DND-41 (cell line): ENCODE results near the gene COPS8.

Source experiments
- ATAC-seq: fragments of 200-7000 bp; cut with Tn5 transposase; 3 replicates; pipeline ENCODE4 v1.9.1; 2021; ENCODE audit warnings: low read depth; ENCODE audit not compliant: insufficient read depth
- DNase-seq: peaks from one replicate; pipeline ENCODE4 v3.0.0-alpha.2; 2020
- H2AFZ ChIP-seq: 2 replicates; pipeline ENCODE4 v1.6.0; 2012; ENCODE audit warnings: low read depth, low read length
- H3K27ac ChIP-seq: 2 replicates; pipeline ENCODE4 v1.5.1; 2012; ENCODE audit warnings: low read length, inconsistent platforms
- H3K27me3 ChIP-seq: fragments of 200-600 bp; sonication (generic); 2 replicates; pipeline ENCODE4 v1.6.0; 2012; ENCODE audit warnings: low read length, mild to moderate bottlenecking, inconsistent platforms; ENCODE audit not compliant: insufficient read depth, poor library complexity
- H3K36me3 ChIP-seq: 2 replicates; pipeline ENCODE4 v1.5.1; 2012; ENCODE audit warnings: low read length, inconsistent platforms; ENCODE audit not compliant: insufficient read depth
- H3K4me1 ChIP-seq: 2 replicates; pipeline ENCODE4 v1.5.1; 2012; ENCODE audit warnings: mild to moderate bottlenecking, low read length; ENCODE audit not compliant: insufficient read depth
- H3K4me2 ChIP-seq: 2 replicates; pipeline ENCODE4 v1.6.0; 2012; ENCODE audit warnings: mild to moderate bottlenecking, moderate library complexity, low read length, inconsistent platforms; ENCODE audit not compliant: insufficient read depth
- H3K4me3 ChIP-seq, 2 experiments: fragments of 200-600 bp in 1 of 2; shearing (Covaris generic) in 1 of 2; 2 replicates each; pipeline ENCODE4 v1.5.1; 2012 to 2016; ENCODE audit warnings: inconsistent platforms in 2 of 2, low read length in 2 of 2, mild to moderate bottlenecking in 2 of 2, low read depth in 1 of 2, moderate library complexity in 1 of 2
- H3K79me2 ChIP-seq: 2 replicates; pipeline ENCODE4 v1.6.0; 2012; ENCODE audit warnings: low read length, inconsistent platforms; ENCODE audit not compliant: insufficient read depth
- H3K9ac ChIP-seq: 2 replicates; pipeline ENCODE4 v1.6.0; 2012; ENCODE audit warnings: low read depth, mild to moderate bottlenecking, inconsistent platforms, low read length, moderate library complexity
- H3K9me3 ChIP-seq: 2 replicates; pipeline ENCODE4 v1.5.1; 2012; ENCODE audit warnings: low read length, moderate library complexity, mild to moderate bottlenecking, inconsistent platforms; ENCODE audit not compliant: insufficient read depth, severe bottlenecking
- H4K20me1 ChIP-seq: 2 replicates; pipeline ENCODE4 v1.6.0; 2012; ENCODE audit warnings: low read length; ENCODE audit not compliant: insufficient read depth
- EZH2 ChIP-seq: IDR thresholded peaks from 3 replicates; pipeline ENCODE4 v1.6.1; 2012; ENCODE audit warnings: borderline replicate concordance, low read depth, mild to moderate bottlenecking, moderate library complexity, low read length, inconsistent platforms; ENCODE audit not compliant: severe bottlenecking
- TF ChIP-seq, protein P1 (sequence below): IDR thresholded peaks from 2 replicates; pipeline ENCODE4 v1.5.1; 2012; ENCODE audit warnings: borderline replicate concordance, low read length, moderate library complexity, mild to moderate bottlenecking; ENCODE audit not compliant: poor library complexity, severe bottlenecking; ENCODE audit errors: extremely low read depth

Gene COPS8

DNA sequence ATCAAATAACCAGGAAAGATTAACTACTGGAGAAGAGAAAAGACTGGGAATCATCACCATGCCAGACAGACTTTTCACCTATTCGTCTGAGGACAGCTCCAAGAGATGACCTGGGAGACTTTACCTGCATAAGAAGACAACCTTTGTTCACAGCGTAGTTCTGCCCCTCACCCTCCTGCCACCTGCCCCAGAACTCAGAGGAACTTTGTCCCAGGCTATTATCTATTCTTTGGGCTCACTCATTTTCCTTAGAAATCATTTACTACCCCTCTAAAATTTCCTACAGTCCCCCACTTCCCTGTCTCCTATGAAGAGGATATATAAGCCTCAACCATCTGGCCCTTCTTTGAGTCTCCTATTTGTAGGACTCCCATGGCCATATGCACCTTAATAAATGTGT is 19.3 kb upstream of the COPS8 start:
- no peak for TF ChIP-seq EZH2
- TF ChIP-seq, protein P1, sequence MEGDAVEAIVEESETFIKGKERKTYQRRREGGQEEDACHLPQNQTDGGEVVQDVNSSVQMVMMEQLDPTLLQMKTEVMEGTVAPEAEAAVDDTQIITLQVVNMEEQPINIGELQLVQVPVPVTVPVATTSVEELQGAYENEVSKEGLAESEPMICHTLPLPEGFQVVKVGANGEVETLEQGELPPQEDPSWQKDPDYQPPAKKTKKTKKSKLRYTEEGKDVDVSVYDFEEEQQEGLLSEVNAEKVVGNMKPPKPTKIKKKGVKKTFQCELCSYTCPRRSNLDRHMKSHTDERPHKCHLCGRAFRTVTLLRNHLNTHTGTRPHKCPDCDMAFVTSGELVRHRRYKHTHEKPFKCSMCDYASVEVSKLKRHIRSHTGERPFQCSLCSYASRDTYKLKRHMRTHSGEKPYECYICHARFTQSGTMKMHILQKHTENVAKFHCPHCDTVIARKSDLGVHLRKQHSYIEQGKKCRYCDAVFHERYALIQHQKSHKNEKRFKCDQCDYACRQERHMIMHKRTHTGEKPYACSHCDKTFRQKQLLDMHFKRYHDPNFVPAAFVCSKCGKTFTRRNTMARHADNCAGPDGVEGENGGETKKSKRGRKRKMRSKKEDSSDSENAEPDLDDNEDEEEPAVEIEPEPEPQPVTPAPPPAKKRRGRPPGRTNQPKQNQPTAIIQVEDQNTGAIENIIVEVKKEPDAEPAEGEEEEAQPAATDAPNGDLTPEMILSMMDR = no peak
- Histone ChIP-seq H3K4me3 (no peak overlapping the region), H3K4me1 (no peaks in the 10 kb centered on the region), H3K9me3 (no peaks in the 10 kb centered on the region), H3K36me3 (no peaks in the 10 kb centered on the region), H3K27me3 (no peaks in the 10 kb centered on the region), H4K20me1 (no peaks in the 10 kb centered on the region), H2AFZ (no peak overlapping the region), H3K27ac (no peak overlapping the region), H3K9ac (no peak overlapping the region), H3K79me2 (no peaks in the 10 kb centered on the region), H3K4me2 (no peak overlapping the region)
- DNase-seq (no peak), ATAC-seq (no peak)

DNA sequence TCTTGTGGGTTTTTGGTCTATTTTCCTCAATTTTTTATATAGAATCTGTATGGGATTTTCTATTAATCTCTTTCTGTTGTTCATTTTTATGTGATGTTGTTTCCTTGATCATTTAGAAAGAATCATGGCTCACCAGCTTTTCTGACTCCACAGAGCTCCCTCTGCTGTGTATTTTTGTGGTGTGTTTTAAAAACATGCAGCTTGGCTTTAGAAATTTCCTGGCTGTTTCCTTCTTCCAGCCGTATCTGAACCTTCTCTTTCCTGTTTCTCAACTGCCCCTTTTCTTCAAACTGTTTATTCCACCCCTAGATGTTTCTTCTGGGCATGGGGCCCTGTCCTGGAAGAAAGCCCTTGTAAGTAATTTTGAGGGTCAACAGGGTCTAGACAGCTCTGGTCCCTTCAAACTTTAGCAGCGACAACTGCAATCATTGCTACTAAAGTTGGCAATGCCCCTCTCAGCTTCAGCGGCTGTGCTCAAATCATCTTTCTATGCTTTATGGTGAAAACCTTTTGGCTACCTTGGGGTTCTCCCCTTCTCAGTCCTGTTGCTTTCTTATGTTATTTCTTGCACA is 17.6 kb upstream of the COPS8 start:
- H3K9me3 ChIP-seq = no peaks in the 10 kb centered on the region
- no peak overlapping the region for H3K27ac ChIP-seq
- H4K20me1 ChIP-seq = no peaks in the 10 kb centered on the region
- DNase-seq (no peak), ATAC-seq (no peak)
- H2AFZ ChIP-seq = no peak overlapping the region
- H3K79me2 ChIP-seq = no peaks in the 10 kb centered on the region
- TF ChIP-seq, protein P1 = no peak
- no peak for TF ChIP-seq EZH2
- no peaks in the 10 kb centered on the region for H3K36me3 ChIP-seq
- no peak overlapping the region for H3K9ac ChIP-seq
- H3K4me2 ChIP-seq = no peak overlapping the region
- H3K27me3 ChIP-seq = no peaks in the 10 kb centered on the region
- no peaks in the 10 kb centered on the region for H3K4me1 ChIP-seq
- H3K4me3 ChIP-seq = no peak overlapping the region

DNA sequence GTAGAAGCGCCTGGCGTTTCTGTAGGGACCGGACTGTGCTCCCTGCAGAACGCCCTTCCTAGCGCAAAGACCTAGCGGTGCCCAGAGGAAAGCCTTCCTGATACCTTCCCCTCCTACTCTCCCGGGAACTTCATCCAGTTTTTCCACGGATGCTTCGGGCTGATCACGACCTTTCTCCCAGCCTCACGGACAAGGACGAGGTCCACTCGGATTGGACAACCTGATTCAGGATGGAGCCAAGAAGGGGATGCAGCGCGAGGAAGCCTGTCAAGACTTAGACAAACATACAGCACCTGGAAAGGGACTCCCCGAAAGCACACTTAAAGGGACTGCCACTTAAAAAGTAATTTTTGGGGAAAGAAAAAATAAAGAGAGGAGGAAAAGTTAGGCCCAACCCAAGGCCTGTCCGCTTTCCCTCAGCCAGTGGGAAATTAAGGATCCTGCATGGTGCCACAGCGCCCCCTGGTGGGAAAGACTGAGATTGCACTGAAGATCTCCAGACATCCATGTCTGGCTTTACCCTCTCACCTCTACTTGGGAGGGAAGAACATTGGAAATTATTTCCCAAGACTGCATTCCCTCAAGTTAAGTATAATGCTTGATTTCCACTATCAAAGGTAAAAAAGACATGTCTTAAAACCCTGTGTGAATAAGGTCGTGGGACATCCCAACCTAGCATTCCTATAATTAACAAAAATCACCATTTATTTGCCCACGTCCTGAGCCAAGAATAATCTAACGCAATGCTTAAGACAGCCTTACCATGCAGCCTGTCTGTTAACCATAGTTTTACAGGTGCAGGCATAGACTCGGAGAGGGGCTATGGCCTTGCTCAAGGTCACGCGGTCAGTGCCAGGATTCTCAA is 13.4 kb upstream of the COPS8 start:
- no peak overlapping the region for H3K4me2 ChIP-seq
- H3K4me1 ChIP-seq = no peaks in the 10 kb centered on the region
- H2AFZ ChIP-seq = no peak overlapping the region
- ATAC-seq (peak; percentile 73; the same call in 1 of the 3 replicates), DNase-seq (peak; percentile 67)
- no peak for TF ChIP-seq EZH2
- TF ChIP-seq, protein P1 = peak; percentile 96
- H3K79me2 ChIP-seq = no peaks in the 10 kb centered on the region
- no peak overlapping the region for H3K4me3 ChIP-seq
- no peaks in the 10 kb centered on the region for H4K20me1 ChIP-seq
- no peak overlapping the region for H3K27ac ChIP-seq
- H3K9me3 ChIP-seq = no peaks in the 10 kb centered on the region
- H3K9ac ChIP-seq = no peak overlapping the region
- no peaks in the 10 kb centered on the region for H3K36me3 ChIP-seq
- no peaks in the 10 kb centered on the region for H3K27me3 ChIP-seq
